Muscle layer of duodenum (tissue), 2 donors: ENCODE measurements around the gene SHROOM3.
A peak's percentile ranks its signal among the peaks of the same experiment; 100 is the strongest.

Experiments used
- H3K27ac ChIP-seq: one replicate; pipeline ENCODE4 v1.7.0; 2013; ENCODE audit warnings: mild to moderate bottlenecking, low read length
- H3K27me3 ChIP-seq: one replicate; pipeline ENCODE4 v1.7.0; 2013; ENCODE audit warnings: low read depth, mild to moderate bottlenecking, control low read depth, low read length
- H3K36me3 ChIP-seq, 2 donors: one replicate each; pipeline ENCODE4 v1.7.0; 2013; ENCODE audit warnings: low read length in 2 of 2, control low read depth in 1 of 2, mild to moderate bottlenecking in 1 of 2; ENCODE audit not compliant: insufficient read depth in 2 of 2, control insufficient read depth in 1 of 2
- H3K4me1 ChIP-seq, 2 donors: one replicate each; pipeline ENCODE4 v1.7.0; 2013; ENCODE audit warnings: low read length in 2 of 2, mild to moderate bottlenecking in 2 of 2, control low read depth in 1 of 2, moderate library complexity in 1 of 2; ENCODE audit not compliant: insufficient read depth in 2 of 2, control insufficient read depth in 1 of 2
- H3K4me3 ChIP-seq, 2 donors: one replicate each; pipeline ENCODE4 v1.7.0; 2013; ENCODE audit warnings: low read length in 2 of 2, low read depth in 1 of 2, mild to moderate bottlenecking in 1 of 2
- H3K9me3 ChIP-seq, 2 donors: one replicate each; pipeline ENCODE4 v1.7.0; 2013; ENCODE audit warnings: low read length in 2 of 2, control low read depth in 1 of 2, mild to moderate bottlenecking in 1 of 2; ENCODE audit not compliant: control insufficient read depth in 1 of 2
- donor health status: healthy.

SHROOM3 gene

GRCh38 chr4:76658231-76659102, 223.4 kb downstream of the SHROOM3 start:
- Histone ChIP-seq H3K36me3 (peaks cover 0 to 3% of the 10 kb centered on the region in 2 donors), H3K4me3 (no peak overlapping the region), H3K9me3 (no peaks in the 10 kb centered on the region), H3K4me1 (peaks cover 0 to 6% of the 10 kb centered on the region in 2 donors), H3K27me3 (no peaks in the 10 kb centered on the region), H3K27ac (no peak overlapping the region)

- H3K27me3 ChIP-seq = no peaks in the 10 kb centered on the region
- H3K4me1 ChIP-seq = peaks cover 0 to 6% of the 10 kb centered on the region in 2 donors
- H3K36me3 ChIP-seq = peaks cover 0 to 3% of the 10 kb centered on the region in 2 donors
- H3K27ac ChIP-seq = no peak overlapping the region
- H3K4me3 ChIP-seq = no peak overlapping the region
- no peaks in the 10 kb centered on the region for H3K9me3 ChIP-seq
These were observed 224.1 kb downstream of the SHROOM3 start for GRCh38 chr4:76659103-76659490.

- no peaks in the 10 kb centered on the region for H3K27me3 ChIP-seq
- peaks cover 0 to 5% of the 10 kb centered on the region in 2 donors for H3K4me1 ChIP-seq
- peak overlapping the region; percentile 20 for H3K27ac ChIP-seq
- H3K36me3 ChIP-seq = no peaks in the 10 kb centered on the region
- H3K4me3 ChIP-seq = no peak overlapping the region
- no peaks in the 10 kb centered on the region for H3K9me3 ChIP-seq
These were observed 228.8 kb downstream of the SHROOM3 start for GRCh38 chr4:76663824-76664223.

- H3K27me3 ChIP-seq = no peaks in the 10 kb centered on the region
- H3K4me3 ChIP-seq = no peak overlapping the region
- H3K27ac ChIP-seq = peak overlapping the region; percentile 67
- no peaks in the 10 kb centered on the region for H3K36me3 ChIP-seq
- no peaks in the 10 kb centered on the region for H3K9me3 ChIP-seq
- H3K4me1 ChIP-seq = peaks cover 0 to 5% of the 10 kb centered on the region in 2 donors
These were observed 230.1 kb downstream of the SHROOM3 start for GRCh38 chr4:76665153-76665552.

GRCh38 chr4:76665721-76666120, 230.7 kb downstream of the SHROOM3 start:
- H3K4me1 ChIP-seq = peaks cover 0 to 5% of the 10 kb centered on the region in 2 donors
- no peaks in the 10 kb centered on the region for H3K36me3 ChIP-seq
- H3K27ac ChIP-seq = peak overlapping the region; percentile 67
- H3K27me3 ChIP-seq = no peaks in the 10 kb centered on the region
- no peak overlapping the region for H3K4me3 ChIP-seq
- no peaks in the 10 kb centered on the region for H3K9me3 ChIP-seq

GRCh38 chr4:76666944-76667532, 232.0 kb downstream of the SHROOM3 start:
- no peaks in the 10 kb centered on the region for H3K9me3 ChIP-seq
- H3K27me3 ChIP-seq = no peaks in the 10 kb centered on the region
- H3K4me3 ChIP-seq = no peak overlapping the region
- H3K27ac ChIP-seq = peak overlapping the region; percentile 67
- no peaks in the 10 kb centered on the region for H3K36me3 ChIP-seq
- peaks cover 0 to 5% of the 10 kb centered on the region in 2 donors for H3K4me1 ChIP-seq

- Histone ChIP-seq H3K27ac (no peak overlapping the region), H3K4me1 (peaks cover 0 to 5% of the 10 kb centered on the region in 2 donors), H3K4me3 (no peak overlapping the region)
These were observed 235.6 kb downstream of the SHROOM3 start for GRCh38 chr4:76670631-76671030.

GRCh38 chr4:76673362-76673761, 238.3 kb downstream of the SHROOM3 start:
- no peaks in the 10 kb centered on the region for H3K4me1 ChIP-seq
- H3K36me3 ChIP-seq = no peaks in the 10 kb centered on the region
- H3K4me3 ChIP-seq = no peak overlapping the region
- H3K27me3 ChIP-seq = no peaks in the 10 kb centered on the region
- no peak overlapping the region for H3K27ac ChIP-seq
- H3K9me3 ChIP-seq = no peaks in the 10 kb centered on the region

More at GRCh38 chr4:76670631-76671030, 235.6 kb downstream of the SHROOM3 start:
- no peaks in the 10 kb centered on the region for H3K36me3 ChIP-seq
- no peaks in the 10 kb centered on the region for H3K27me3 ChIP-seq
- H3K9me3 ChIP-seq = no peaks in the 10 kb centered on the region

- Histone ChIP-seq H3K36me3 (no peaks in the 10 kb centered on the region), H3K4me1 (no peaks in the 10 kb centered on the region), H3K27ac (peak overlapping the region; percentile 58), H3K9me3 (no peaks in the 10 kb centered on the region), H3K27me3 (no peaks in the 10 kb centered on the region), H3K4me3 (no peak overlapping the region)
These were observed 240.0 kb downstream of the SHROOM3 start for GRCh38 chr4:76674983-76675382.

- no peaks in the 10 kb centered on the region for H3K36me3 ChIP-seq
- H3K4me1 ChIP-seq = no peaks in the 10 kb centered on the region
- H3K4me3 ChIP-seq = no peak overlapping the region
- no peaks in the 10 kb centered on the region for H3K9me3 ChIP-seq
- no peaks in the 10 kb centered on the region for H3K27me3 ChIP-seq
- H3K27ac ChIP-seq = no peak overlapping the region
These were observed 242.7 kb downstream of the SHROOM3 start for GRCh38 chr4:76677571-76678326.

GRCh38 chr4:76679691-76680090, 244.7 kb downstream of the SHROOM3 start:
- no peak overlapping the region for H3K27ac ChIP-seq
- H3K4me1 ChIP-seq = no peaks in the 10 kb centered on the region

More at GRCh38 chr4:76679691-76680090, 244.7 kb downstream of the SHROOM3 start:
- H3K27me3 ChIP-seq = no peaks in the 10 kb centered on the region
- no peaks in the 10 kb centered on the region for H3K36me3 ChIP-seq
- H3K9me3 ChIP-seq = no peaks in the 10 kb centered on the region
- no peak overlapping the region for H3K4me3 ChIP-seq
